ENCODE data around the gene IL1RAPL1. TPM values are rescaled to one million over a fixed set of nuclear protein-coding genes. Genes with fewer than 3 reads are reported as not detected.

The IL1RAPL1 gene
- total and polyA plus RNA-seq, 9 of the 15 experiments (the other 6 are each of a cell fraction or from before 2014, with no cell fraction given), result 0.04 to 0.07 (median 0.04) TPM; not detected in 6

- CTCF ChIA-PET (ENCODE audit: low intra/inter-chr PET ratio), result no interaction called here
- TF ChIP-seq HNRNPUL1 (IDR thresholded peaks at IDR 0.05; ENCODE audit: low read length), result no peak
- TF ChIP-seq MBD2 (IDR thresholded peaks at IDR 0.05; ENCODE audit: borderline replicate concordance, low read depth), result no peak
- no peak for TF ChIP-seq E2F1 (CRISPR knock-in tag; IDR thresholded peaks at IDR 0.05)
- TF ChIP-seq THRA (IDR thresholded peaks at IDR 0.05), result no peak
- TF ChIP-seq SMC3 (conservative IDR thresholded peaks at IDR 0.05; ENCODE audit: insufficient read depth, low read depth, low read length), result no peak
- no peak for TF ChIP-seq ATF4 (CRISPR knock-in tag; IDR thresholded peaks at IDR 0.05)
- Histone ChIP-seq H3K27me3 (ENCODE audit: control insufficient read depth in 2 of 2, insufficient read depth in 2 of 2, low read length in 2 of 2) (no peaks in the 10 kb centered on the region), H3K36me3 (ENCODE audit: control insufficient read depth, insufficient read depth, low read length) (no peaks in the 10 kb centered on the region), H2AFZ (ENCODE audit: low read depth, low read length) (no peak overlapping the region), H3K9ac (ENCODE audit: insufficient read depth in 1 of 2, low read depth in 2 of 2, low read length in 2 of 2) (no peak overlapping the region), H3K27ac (ENCODE audit: extremely low read depth, low read depth, low read length) (no peak overlapping the region), H3K9me3 (replicated peaks; ENCODE audit: control insufficient read depth, insufficient read depth, low read depth, low read length) (no peaks in the 10 kb centered on the region), H4K20me1 (replicated peaks; ENCODE audit: control insufficient read depth, insufficient read depth, low read length) (no peaks in the 10 kb centered on the region), H3K9me1 (ENCODE audit: control insufficient read depth, insufficient read depth, low read length) (no peaks in the 10 kb centered on the region), H3K4me2 (ENCODE audit: insufficient read depth, low read length) (no peak overlapping the region), H3K79me2 (ENCODE audit: control insufficient read depth, insufficient read depth, low read length) (no peaks in the 10 kb centered on the region), H3K4me3 (no peak overlapping the region), H3K4me1 (replicated peaks in 1 of 2; ENCODE audit: control insufficient read depth in 2 of 2, insufficient read depth in 2 of 2, low read length in 2 of 2) (no peaks in the 10 kb centered on the region)
- 0% methylated on average over 6 of the region's 6 CpGs for WGBS (ENCODE audit: insufficient coverage, low coverage, missing lambda C conversion rate)
- in situ Hi-C loops (cut with MboI) (no loop called here), intact Hi-C loops (cut with micrococcal nuclease) (no loop called here)
- no peak for DNase-seq (ENCODE audit: extremely low read depth in 1 of 4, low spot score in 3 of 4)
- ATAC-seq, result no peak
- POLR2A ChIA-PET, result no interaction called here
- no TSS peak for BruUV-seq (replicated peaks)
- FAIRE-seq, result no peak
These were observed 1326.4 kb downstream of the IL1RAPL1 start for GRCh38 chrX:29913647-29914046.

Data from K562 (cell line).